IPS-NIHi11 (cell line): ENCODE results near the gene ARHGAP42.

Experiments used
- DNase-seq: peaks from one replicate; pipeline ENCODE4 v3.0.0; 2012; ENCODE audit warnings: mixed read lengths, low spot score

Gene ARHGAP42

DNA sequence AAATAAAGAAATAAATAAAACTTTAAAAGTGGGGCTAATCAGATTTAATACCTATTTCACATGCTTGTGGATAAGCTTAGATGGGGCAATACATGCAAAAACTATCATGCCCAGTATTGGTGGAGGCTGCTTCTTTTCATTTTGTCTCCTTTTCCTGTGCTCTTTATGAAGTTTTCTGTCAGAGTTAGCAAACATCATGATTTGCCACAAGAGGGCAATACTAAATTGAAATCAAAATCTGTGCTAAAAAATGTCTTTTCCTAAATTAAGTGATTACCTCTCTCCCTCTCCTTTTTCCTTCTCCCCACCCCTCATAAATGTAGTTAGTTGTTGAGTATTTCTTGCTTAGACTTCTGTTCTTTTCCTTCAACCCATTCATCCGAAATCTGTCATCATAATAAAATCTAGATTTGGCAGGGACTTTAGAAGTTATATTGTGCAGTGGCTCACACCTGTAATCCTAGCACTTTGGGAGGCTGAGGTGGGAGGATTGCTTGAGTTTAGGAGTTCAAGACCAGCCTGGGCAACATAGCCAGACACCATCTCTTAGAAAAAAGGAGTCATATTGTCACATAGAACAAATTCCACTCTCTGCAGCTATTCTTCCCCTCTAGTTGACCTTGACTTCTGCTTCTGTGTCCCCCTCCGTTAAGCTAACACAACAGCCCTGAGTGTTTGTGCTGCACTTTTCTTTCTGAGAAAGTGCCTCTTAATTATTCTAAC is 4.7 kb upstream of the ARHGAP42 start:
- DNase-seq: peak; percentile 12

GRCh38 chr11:100683126-100683525 is 4.0 kb upstream of the ARHGAP42 start:
- no peak for DNase-seq

DNA sequence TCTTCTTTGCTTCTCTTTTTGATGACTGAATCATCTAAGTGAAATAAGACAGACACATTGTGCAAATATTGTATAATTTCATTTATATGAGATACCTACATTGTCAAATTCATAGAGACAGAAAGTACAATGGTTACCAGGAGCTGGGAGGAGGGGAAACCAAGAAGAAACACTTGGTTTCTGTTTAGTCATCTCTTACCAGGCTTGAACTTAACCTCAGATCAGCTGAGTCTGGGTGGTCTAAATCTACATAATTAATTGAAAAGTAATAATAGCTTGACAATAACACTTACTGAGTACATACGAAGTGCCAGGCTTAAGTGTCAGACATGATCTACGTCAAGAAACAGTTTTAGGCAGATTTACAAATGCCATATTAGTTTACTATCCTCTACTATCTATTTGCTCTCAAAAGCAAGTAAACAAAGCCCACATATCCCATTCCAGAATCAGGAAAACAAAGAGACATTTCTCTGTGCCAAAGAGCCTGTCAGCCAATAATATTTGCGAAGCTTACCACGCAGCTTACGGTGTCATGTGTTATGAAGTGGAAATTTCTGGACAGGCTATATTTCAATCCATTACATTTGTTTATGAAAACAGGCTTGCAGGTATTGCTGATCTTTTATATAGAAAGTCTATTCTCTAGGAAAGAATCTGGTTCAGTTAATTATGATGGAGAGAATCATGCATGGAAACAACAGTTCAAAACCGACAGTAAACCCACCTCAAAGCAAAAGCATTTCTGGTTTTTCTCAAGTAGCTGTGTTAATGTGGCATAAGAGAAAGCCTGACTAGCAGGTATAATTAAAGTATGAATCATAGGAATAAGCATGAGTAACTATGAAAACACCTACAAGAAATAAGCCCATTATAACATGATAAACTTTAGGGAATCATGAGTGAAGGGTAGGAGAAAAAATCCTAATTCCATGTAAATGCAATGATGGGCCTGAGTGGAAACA is 2.7 kb upstream of the ARHGAP42 start:
- DNase-seq: no peak

DNA sequence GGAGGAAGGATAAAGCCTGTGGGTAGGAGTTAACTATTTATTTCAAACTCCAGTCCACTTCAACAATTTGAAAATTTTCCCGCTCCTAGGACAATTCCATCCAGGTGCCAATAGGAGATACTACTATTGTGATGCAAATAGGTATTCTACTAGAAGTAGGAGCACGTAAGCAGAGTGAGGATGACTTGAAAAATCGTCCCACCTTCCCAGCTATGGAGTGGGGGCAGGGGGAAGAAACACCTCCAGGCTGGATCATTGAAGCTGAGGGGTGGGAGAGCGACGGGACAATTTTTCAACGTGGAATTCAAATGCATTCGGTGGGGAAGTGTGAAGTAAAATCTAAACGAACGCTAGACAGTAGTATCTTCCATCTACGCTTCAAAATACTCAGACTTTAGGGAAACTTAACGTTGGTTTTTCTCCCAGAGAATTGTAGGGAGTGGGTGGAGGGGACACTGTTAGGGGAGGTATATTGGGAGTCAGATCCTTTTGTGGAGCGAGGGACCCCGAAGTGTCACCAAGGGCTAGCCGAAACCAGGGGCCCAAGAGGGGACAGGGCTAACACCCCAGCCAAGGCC is 523 bp upstream of the ARHGAP42 start:
- DNase-seq: peak; percentile 27

DNA sequence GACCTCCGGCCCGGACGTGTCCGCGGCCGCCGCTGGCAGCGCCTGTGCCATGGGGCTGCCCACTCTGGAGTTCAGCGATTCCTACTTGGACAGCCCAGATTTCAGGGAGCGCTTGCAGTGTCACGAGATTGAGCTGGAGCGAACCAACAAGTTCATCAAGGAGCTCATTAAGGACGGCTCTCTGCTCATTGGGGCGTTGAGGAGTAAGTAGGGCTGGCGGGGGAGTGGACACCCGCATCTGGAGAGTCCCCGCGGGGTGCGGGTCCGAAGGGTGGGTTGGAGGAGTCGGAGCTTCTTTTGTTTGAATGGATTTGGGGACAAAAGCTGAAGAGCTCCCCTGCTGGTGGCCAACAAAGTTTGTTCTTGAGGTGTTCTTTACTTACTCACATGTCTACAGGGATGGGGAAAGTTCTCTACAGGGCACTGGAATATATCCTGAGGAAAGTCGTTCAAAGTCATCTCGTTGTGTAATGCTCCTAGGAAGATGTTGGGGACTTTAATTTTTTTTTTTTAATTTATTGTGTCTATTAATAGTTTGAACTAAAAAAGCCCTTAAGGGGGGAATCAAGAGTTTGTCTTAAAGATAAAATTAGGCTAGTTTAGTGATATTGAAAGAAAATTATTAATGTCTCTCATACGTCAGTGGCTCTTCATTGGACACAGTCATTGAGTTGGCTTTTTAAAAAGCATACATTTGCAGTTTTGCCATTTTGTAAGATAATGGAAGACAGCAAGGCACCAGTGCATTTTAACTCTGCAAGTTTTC is 725 bp downstream of the ARHGAP42 start:
- peak; percentile 66 for DNase-seq

- DNase-seq: no peak
Observed at GRCh38 chr11:100689141-100689540, 2.1 kb downstream of the ARHGAP42 start.

GRCh38 chr11:100691896-100692653 is 5.0 kb downstream of the ARHGAP42 start:
- no peak for DNase-seq

DNA sequence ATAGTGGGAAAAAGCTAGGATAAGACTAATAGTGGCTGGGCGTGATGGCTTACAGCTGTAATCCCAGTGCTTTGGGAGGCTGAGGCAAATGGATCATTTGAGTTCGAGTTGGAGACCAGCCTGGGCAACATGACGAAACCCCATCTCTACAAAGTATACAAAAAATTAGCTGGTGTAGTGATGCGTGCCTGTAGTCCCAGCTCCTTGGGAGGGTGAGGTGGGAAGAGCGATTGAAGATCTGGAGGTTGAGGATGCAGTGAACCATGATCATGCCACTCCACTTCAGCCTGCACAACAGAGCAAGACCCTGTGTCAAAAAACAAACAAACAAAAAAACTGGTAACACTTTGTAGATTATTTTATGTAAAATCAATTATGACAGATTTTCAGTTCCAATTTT is 8.8 kb downstream of the ARHGAP42 start:
- DNase-seq: no peak

GRCh38 chr11:100703139-100703538 is 16.1 kb downstream of the ARHGAP42 start:
- DNase-seq: no peak

GRCh38 chr11:100703801-100704575 is 16.9 kb downstream of the ARHGAP42 start:
- DNase-seq: no peak

- DNase-seq: no peak
Observed at GRCh38 chr11:100705447-100705846, 18.4 kb downstream of the ARHGAP42 start.

DNA sequence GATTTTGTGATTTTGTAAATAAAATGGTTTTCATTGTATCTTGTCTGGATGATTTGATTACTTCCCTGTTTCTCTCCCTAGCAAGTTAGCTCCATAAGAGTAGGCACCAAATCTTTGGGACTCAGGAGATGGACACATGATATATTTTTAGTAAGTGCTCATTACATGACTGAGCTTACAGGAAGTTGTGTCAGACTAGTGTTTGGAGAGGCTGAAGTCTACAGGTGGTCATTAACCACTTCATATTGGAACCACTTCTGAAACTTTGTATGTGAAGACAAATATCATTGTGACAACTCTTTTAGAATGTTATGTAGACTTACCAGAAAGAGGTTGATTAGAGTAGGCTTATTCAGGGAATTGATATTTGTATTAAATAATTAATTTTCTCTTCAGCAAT is 19.1 kb downstream of the ARHGAP42 start:
- no peak for DNase-seq

DNA sequence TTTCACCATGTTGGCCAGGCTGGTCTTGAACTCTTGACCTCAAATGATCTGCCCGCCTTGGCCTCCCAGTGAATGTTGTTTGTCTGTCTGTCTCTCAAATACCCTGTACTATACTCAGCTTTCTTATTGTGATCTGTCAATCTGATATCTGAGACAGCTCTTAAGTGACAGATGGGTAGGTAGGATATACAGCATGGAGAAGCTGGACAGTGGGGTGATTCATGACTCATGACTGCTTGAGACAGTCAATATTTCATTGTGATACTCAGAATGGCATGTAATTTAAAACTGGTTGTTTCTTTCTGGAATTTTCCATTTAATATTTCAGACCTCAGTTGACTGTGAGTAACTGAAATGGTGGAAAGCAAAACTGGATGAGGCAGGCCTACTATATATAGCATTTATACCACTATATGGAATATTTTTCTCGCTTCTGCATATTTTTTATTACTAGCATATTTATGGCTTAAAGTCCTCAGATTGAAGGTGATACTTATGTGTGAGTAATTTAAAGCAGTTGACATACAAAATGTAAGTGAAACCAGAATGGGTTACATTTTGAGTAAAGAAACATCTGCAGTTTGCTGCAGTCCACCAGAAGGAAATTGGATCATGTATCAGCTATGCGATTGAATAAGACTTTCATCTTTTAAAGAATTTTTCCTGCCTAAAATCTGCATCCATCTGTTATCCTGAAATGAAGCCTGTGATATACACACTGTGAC is 22.3 kb downstream of the ARHGAP42 start:
- DNase-seq: no peak

DNA sequence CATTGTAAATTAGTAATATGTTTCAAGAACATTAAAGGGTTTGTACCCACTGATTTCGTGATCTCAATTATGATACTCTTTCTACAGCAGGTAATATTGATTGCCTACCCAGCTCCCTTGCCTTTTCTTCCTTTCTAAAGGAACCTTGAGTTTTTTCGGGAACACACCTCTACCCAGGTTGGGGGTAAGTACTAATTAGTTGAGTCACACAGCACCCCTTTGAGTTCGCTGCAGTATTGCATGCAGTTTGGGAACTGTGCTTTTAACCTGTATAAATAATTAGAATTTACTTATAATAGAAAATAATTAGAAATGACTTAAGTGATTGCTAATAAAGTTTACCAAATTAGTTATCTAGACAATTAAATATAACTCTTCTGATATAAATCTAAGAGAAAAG is 24.9 kb downstream of the ARHGAP42 start:
- no peak for DNase-seq

GRCh38 chr11:100712583-100712982 is 25.5 kb downstream of the ARHGAP42 start:
- no peak for DNase-seq

DNA sequence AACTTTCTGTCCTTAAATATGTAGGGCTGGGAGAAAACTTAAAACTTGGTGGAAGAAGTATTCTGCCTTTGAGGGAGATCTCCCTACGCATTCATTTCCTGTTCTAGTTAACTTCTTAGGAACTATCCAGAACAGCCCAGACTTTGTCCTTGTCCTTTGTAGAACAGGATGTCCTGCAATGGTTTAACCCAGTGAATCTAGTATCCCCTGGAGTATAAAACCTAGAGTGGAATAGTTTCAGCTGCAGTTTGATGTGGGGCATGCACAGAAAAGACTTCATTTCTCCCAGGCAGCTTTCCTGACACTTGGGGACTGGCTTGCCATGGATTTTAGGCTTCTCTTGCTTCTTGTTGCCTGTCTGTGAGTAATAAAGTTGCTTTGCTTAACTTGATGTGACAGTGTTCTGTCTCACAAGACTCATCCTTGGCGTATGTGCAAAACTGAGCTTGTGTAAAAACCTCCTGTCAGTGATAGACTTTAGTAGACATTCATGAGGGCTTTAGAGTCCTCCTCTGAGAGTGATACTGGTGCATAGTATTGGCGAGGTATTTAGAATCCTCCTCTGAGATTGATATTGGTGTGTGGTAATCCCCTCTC is 28.2 kb downstream of the ARHGAP42 start:
- no peak for DNase-seq

DNA sequence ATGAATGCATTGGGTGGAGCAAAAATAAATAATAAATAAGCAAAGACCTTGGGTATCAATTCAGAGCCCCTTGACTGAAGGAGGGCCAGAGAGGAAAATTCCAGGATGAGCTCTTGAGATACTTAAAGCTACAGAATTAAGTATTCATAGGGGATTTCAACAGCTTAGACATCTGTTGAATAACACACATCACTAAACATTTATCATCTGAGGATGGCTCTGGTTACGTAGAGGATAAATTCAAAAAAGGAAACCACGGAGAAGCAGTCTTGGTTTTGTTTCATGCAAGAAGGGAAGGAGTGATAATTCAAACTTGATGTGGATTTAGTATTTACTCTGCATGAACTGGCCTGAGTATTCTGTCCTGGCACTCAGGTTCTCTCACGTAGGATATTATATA is 29.8 kb downstream of the ARHGAP42 start:
- DNase-seq: no peak

DNA sequence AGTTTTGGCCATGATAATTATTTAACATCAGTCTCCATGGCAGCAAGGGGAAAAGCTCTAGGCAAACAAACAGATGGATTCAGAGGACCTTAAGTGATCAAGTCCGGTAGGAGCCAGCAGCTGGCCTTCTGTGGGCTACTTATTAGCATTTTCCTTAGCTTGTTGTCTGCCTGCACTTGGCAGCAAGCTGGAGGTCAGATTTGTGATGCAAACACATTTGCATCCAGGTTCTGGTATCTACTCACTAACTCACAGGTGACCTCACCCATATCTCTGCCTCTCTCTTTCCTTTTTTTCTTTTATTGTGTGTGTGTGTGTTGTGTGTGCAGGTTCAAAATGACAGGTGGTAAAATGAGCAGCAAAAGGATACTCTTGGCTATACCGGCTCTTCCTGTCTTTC is 32.3 kb downstream of the ARHGAP42 start:
- DNase-seq: no peak

DNA sequence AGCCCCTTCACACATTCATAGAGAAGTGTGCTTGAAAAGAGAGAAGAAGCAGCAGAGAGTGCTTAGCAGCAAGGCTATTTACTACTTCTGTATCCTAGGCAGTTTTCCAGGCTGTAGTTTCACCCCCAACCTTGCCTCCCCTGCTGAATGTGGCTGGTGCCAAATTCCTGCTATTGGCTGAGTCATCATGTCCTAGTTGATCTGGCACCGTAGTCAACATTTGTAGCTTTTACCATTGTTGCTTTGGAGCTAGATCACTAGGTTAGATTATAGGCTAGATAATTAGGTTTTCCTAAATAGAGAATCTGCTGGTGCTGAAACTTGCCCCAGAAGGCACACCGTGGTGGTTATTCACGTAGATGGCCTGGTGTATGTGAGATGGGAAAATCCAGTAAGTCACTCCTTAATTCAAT is 32.7 kb downstream of the ARHGAP42 start:
- DNase-seq: peak; percentile 61
